Endodermal cell (in vitro differentiated cells): ENCODE results near the gene POTEF. TPM values are rescaled to one million over a fixed set of nuclear protein-coding genes. Genes with fewer than 3 reads are reported as not detected.
"Not testable (repeated sequence)": the region's sequence is repeated elsewhere in the genome, so short reads cannot be mapped to it uniquely, and the experiment has no call there.

Experiments
- DNase-seq: peaks from one replicate; pipeline ENCODE4 v3.0.0-alpha.2; 2017
- H3K27ac ChIP-seq: 2 replicates; pipeline ENCODE4 v1.5.1; 2013; ENCODE audit warnings: mild to moderate bottlenecking, low read depth, low read length, moderate library complexity
- H3K27me3 ChIP-seq: 2 replicates; pipeline ENCODE4 v1.6.1; 2013; ENCODE audit warnings: mild to moderate bottlenecking, low read length, moderate library complexity; ENCODE audit not compliant: insufficient read depth, control insufficient read depth, poor library complexity, severe bottlenecking
- H3K36me3 ChIP-seq: 2 replicates; pipeline ENCODE4 v1.7.0; 2013; ENCODE audit warnings: mild to moderate bottlenecking, low read length, moderate library complexity; ENCODE audit not compliant: control insufficient read depth, insufficient read depth
- H3K4me1 ChIP-seq: one replicate; pipeline ENCODE4 v1.7.0; 2013; ENCODE audit warnings: low read length; ENCODE audit not compliant: control insufficient read depth, insufficient read depth
- H3K4me3 ChIP-seq: 2 replicates; pipeline ENCODE4 v1.5.1; 2013; ENCODE audit warnings: mild to moderate bottlenecking, low read length, moderate library complexity
- H3K9ac ChIP-seq: 2 replicates; pipeline ENCODE4 v1.6.1; 2013; ENCODE audit warnings: mild to moderate bottlenecking, low read length, moderate library complexity; ENCODE audit not compliant: poor library complexity, severe bottlenecking; ENCODE audit errors: extremely low read depth
- H3K9me3 ChIP-seq: 2 replicates; pipeline ENCODE4 v1.6.1; 2013; ENCODE audit warnings: mild to moderate bottlenecking, low read length, moderate library complexity; ENCODE audit not compliant: control insufficient read depth
- H3K27ac Mint-ChIP-seq: 2 replicates; pipeline ENCODE4 v1.8.0; 2020; ENCODE audit warnings: mixed read lengths
- H3K27me3 Mint-ChIP-seq: 2 replicates; pipeline ENCODE4 v1.8.0; 2021; ENCODE audit warnings: mild to moderate bottlenecking, mixed read lengths; ENCODE audit not compliant: insufficient read depth
- H3K36me3 Mint-ChIP-seq: 2 replicates; pipeline ENCODE4 v1.8.0; 2020; ENCODE audit warnings: low read depth, mixed read lengths
- H3K4me1 Mint-ChIP-seq: 2 replicates; pipeline ENCODE4 v1.8.0; 2020; ENCODE audit warnings: mixed read lengths
- H3K4me3 Mint-ChIP-seq: 2 replicates; pipeline ENCODE4 v1.8.0; 2020; ENCODE audit warnings: mild to moderate bottlenecking, moderate library complexity, mixed read lengths
- H3K9me3 Mint-ChIP-seq: 2 replicates; pipeline ENCODE4 v1.8.0; 2020; ENCODE audit warnings: mild to moderate bottlenecking, mixed read lengths
- WGBS, 2 experiments: methylation state at CpG; one replicate each; pipeline versions ENCODE4 v1.1.5 to v1.1.7; 2013; ENCODE audit warnings: missing lambda C conversion rate in 2 of 2, mixed read lengths in 1 of 2; ENCODE audit not compliant: insufficient coverage in 1 of 2, insufficient read length in 1 of 2; 5-methylcytosine and 5-hydroxymethylcytosine counted together
- total RNA-seq, 2 donors: library from RNA; stranded (reverse); fragmentation: NEBNext Ultra II Directional in 1 of 2; extraction: Animal tissue kit (Norgen Biotek cat#: 25700) in 1 of 2; gene quantifications; 2 replicates in 1 of 2; 3 replicates in 1 of 2; pipeline ENCODE4 v1.2.1, GENCODE V29; 2021
- TF ChIP-seq, protein P1 (sequence below): fragments of 200-600 bp; sonication (generic); conservative IDR thresholded peaks from 2 replicates; pipeline ENCODE4 v1.5.0; 2021; ENCODE audit warnings: antibody characterized with exemption, mild to moderate bottlenecking

Gene POTEF
- total RNA-seq, 2 donors from 2014 or later: 0.18 to 12.7 TPM

DNA sequence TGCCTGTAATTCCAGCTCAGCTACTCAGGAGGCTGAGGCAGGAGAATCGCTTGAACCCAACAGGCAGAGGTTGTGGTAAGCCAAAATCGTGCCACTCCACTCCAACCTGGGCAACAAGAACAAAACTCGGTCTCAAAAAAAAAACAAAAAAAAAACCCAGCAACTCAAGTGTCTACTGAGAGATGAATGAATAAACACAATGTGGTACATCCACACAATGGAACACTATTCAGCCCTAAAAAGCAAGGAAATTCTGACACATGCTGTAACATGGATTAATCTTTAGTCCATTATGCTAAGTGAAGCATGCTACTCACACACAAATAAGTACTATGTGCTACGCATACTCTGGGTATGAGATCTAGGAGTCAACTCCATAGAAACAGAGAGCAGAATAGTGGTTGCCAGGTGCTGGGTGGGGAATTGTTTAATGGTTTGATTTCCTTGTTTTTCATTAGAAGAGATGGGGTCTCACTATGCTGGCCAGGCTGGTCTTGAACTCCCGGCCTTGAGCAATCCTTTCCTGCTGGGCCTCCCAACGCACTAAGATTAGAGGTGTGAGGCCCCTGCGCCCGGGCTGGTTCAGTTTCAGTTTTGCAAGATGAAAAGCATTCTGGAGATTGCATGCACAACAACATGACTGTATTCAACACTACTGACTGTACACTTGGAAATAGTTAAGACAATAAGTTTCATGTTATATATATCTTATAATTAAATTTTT is 36.4 kb upstream of the POTEF start:
- no peaks in the 10 kb centered on the region for H3K9me3 Mint-ChIP-seq
- no peaks in the 10 kb centered on the region for H3K27me3 ChIP-seq
- no peaks in the 10 kb centered on the region for H3K4me1 ChIP-seq
- H3K9ac ChIP-seq: no peak overlapping the region
- H3K4me3 Mint-ChIP-seq: no peak overlapping the region
- no peaks in the 10 kb centered on the region for H3K9me3 ChIP-seq
- no peak overlapping the region for H3K27ac ChIP-seq
- no peak for DNase-seq
- TF ChIP-seq, protein P1, sequence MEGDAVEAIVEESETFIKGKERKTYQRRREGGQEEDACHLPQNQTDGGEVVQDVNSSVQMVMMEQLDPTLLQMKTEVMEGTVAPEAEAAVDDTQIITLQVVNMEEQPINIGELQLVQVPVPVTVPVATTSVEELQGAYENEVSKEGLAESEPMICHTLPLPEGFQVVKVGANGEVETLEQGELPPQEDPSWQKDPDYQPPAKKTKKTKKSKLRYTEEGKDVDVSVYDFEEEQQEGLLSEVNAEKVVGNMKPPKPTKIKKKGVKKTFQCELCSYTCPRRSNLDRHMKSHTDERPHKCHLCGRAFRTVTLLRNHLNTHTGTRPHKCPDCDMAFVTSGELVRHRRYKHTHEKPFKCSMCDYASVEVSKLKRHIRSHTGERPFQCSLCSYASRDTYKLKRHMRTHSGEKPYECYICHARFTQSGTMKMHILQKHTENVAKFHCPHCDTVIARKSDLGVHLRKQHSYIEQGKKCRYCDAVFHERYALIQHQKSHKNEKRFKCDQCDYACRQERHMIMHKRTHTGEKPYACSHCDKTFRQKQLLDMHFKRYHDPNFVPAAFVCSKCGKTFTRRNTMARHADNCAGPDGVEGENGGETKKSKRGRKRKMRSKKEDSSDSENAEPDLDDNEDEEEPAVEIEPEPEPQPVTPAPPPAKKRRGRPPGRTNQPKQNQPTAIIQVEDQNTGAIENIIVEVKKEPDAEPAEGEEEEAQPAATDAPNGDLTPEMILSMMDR: no peak
- H3K36me3 Mint-ChIP-seq: peaks cover 62% of the 10 kb centered on the region
- 91 to 95% methylated on average over 2 to 8 of the region's 8 CpGs for WGBS, 2 experiments
- H3K27me3 Mint-ChIP-seq: no peaks in the 10 kb centered on the region
- no peak overlapping the region for H3K4me3 ChIP-seq
- H3K36me3 ChIP-seq: peaks cover 41% of the 10 kb centered on the region
- peaks cover 2% of the 10 kb centered on the region for H3K4me1 Mint-ChIP-seq
- H3K27ac Mint-ChIP-seq: no peak overlapping the region

GRCh38 chr2:130162968-130163367 is 33.9 kb upstream of the POTEF start:
- H3K36me3 ChIP-seq: peaks cover 27% of the 10 kb centered on the region
- Mint-ChIP-seq H3K4me3 (no peak overlapping the region), H3K27ac (no peak overlapping the region), H3K36me3 (peaks cover 54% of the 10 kb centered on the region), H3K9me3 (no peaks in the 10 kb centered on the region), H3K4me1 (peaks cover 2% of the 10 kb centered on the region), H3K27me3 (no peaks in the 10 kb centered on the region)
- H3K9me3 ChIP-seq: no peaks in the 10 kb centered on the region
- H3K4me3 ChIP-seq: no peak overlapping the region
- no peak overlapping the region for H3K27ac ChIP-seq
- H3K27me3 ChIP-seq: no peaks in the 10 kb centered on the region
- no peak for DNase-seq
- 94 to 99% methylated on average over 7 to 9 of the region's 9 CpGs for WGBS, 2 experiments
- H3K4me1 ChIP-seq: no peaks in the 10 kb centered on the region
- H3K9ac ChIP-seq: no peak overlapping the region
- TF ChIP-seq, protein P1: no peak

GRCh38 chr2:130162486-130162885 is 33.5 kb upstream of the POTEF start:
- 89 to 94% methylated on average over 3 to 7 of the region's 7 CpGs for WGBS, 2 experiments
- H3K36me3 Mint-ChIP-seq: peaks cover 49% of the 10 kb centered on the region

More at GRCh38 chr2:130162486-130162885, 33.5 kb upstream of the POTEF start:
- not testable (repeated sequence) for H3K27me3 ChIP-seq, H3K27ac Mint-ChIP-seq, H3K4me1 ChIP-seq, DNase-seq, H3K4me3 ChIP-seq, H3K4me3 Mint-ChIP-seq, H3K9ac ChIP-seq, H3K27me3 Mint-ChIP-seq, H3K27ac ChIP-seq, H3K9me3 ChIP-seq, H3K4me1 Mint-ChIP-seq, H3K9me3 Mint-ChIP-seq
- peaks cover 22% of the 10 kb centered on the region for H3K36me3 ChIP-seq
